Stimulated activated CD4-positive, alpha-beta T cell treated with anti-CD3 and anti-CD28 coated beads, Interleukin-2, amount 100 ng/mL, for 24 hours (primary cell): Measurements from ENCODE around the gene GPR68.
"Not testable (repeated sequence)": the region's sequence is repeated elsewhere in the genome, so short reads cannot be mapped to it uniquely, and the experiment has no call there.

Experiments
- DNase-seq, 2 donors: peaks; one replicate each; pipeline ENCODE4 v3.0.0-alpha.2; 2020

GPR68 gene

DNA sequence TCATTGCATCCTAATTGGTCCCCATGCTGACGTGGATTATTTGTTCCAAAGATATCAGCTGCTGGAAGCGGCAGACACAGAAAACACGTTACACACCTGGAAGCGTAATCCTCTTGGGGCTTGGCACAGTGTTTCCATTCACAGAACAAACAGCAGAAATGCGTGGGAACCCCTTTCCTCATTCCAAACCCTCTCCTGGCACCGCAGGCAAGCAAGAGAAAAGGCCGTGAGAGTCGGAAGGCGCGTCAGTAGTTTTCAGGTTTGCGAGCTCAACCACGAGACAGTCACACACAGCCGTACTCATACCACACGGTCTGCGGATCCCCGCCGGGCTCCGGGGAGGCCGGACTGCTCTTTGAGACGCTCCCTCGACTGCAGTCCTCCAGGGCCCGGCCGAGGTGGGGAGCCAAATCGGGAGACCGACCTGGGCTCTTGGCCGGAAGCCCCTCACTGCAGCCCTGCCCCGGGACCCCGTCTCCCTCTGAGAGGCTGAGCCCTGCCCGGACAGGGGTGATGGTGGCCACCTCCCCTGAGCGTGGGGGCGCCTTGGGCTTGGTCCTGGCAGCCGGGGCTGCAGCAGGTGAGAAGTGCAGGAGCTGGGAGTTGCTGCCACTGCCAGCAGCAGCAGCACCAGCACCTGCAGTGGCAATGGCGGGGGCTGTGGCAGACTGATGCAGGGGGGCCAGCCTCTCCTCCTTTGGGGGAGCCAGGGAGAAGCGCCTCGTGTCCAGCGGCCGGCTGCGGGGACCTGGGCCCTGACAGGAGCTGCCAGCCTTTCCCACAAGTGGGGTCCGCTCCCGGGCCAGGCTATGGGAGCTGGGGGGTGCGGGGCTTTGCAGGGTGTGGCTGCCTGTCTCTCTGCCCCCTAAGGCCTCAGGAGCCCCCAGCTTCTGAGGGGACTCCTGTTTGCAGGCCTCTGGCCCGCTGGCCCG is 28.1 kb upstream of the GPR68 start:
- DNase-seq: no peak

DNA sequence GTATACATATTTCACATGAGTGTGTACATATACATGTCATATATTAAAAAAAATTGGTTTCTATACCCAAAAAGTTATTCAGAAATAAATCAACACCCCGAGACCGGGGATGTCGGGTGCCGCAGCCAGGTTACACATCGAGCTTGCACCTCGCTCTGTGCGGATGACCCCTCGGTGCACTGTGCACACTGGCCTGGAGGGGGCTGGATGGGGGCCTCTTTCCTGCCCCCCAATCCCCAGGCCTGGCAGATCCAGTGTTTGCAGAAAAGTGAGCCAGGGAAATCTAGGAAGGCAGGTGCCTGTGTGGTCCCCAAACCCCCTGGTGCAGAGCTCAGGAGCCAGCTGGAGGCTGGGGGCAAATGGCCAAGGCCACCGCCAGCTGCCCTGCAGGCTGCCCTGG is 27.1 kb upstream of the GPR68 start:
- DNase-seq: no peak

DNA sequence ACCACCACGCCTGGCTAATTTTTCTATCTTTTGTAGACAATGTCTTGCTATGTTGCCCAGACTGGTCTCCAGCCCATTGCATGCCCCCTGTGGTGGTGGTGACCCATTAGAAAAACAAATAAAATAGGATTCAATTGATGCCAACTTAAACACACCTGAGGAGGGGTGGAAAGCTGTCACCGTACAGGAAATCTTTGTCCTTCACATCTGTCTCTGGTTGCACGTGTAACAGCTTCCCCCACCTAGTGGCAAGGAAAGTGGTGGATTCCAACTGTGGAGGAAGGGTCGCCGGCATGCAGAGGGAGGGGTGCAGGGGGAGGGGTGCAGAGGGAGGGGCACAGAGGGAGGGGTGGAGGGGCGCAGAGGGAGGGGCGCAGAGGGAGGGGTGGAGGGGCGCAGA is 26.1 kb upstream of the GPR68 start:
- no peak for DNase-seq

DNA sequence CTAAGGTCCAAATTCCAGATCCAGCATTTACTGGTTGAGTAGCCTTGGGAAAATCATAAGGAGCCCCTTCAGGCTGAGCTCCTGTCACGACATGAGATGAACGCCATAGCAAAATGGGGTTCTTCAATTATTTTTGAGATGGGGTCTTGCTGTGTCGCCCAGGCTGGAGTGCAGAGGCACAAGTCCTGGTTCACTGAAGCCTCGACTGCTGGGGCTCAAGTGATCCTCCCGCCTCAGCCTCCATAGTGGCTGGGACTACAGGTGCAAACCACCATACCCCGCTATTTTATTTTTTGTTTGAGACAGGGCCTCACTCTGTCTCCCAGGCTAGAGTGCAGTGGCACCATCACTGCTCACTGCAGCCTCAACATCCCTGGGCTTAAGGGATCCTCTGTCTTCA is 25.7 kb upstream of the GPR68 start:
- DNase-seq: no peak

DNA sequence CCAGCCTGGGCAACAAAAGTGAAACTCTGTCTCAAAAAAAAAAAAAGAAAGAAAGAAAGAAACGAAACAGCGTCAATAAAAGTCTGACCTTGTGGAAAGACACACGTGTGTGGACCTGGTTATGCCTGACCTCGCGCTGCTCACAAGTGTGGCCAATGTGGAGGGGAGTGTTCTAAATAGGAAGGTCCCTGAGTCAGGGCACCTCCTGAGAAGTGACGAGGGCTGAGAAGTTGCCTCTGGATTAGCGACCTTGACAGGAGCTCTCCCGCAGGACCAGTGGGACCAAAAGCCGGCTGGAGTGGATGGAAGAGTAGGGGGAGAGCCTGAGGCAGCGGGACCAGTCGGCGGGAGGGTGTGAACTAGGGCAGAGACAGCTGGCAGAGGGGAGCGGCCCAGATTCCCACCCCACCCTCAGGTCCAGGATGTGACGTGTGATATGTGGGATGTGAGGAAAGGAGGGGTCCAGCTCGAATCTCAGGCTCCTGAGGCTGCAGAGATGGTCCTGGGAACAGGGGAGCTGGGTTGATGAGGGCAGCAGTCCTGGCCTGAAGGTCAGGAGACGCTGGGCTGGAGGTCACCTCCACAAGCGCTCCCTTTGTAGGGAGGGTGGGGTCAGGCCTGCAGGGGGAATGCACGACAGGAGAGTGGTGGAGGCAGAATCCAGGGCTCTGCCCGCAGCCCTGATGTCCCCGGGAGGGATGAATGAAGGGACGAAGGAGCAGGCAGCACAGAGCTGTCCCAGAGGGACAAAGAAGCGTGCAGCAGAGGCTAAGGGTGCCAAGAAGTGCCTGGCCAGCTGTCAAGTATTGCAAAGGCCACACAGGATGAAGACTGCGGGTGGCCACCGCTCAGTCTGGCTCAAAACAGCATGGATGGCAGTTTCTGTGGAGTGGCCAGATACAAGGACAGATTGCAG is 24.8 kb upstream of the GPR68 start:
- no peak for DNase-seq

DNA sequence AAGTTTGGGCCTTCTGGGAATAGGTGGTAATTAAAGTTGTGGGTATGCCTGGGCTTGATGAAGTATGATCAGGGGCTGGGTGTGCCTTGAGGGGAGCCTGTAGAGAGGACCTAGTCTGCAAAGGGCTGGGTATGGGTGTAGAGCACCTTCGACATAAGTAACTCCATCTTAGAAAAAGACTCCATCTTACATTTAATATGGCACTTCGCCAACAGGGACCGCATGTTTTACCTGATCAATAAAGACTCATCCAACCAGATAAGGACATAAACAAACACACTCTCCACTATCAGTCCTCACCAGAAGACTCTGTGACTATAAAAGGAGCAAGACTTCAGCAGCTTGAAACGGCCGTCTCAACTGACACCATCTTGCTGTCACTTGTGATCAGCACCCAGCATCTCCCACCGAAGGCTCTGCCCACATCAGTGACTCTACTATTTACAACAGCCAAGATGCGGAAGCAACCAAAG is 23.5 kb upstream of the GPR68 start:
- DNase-seq: no peak

DNA sequence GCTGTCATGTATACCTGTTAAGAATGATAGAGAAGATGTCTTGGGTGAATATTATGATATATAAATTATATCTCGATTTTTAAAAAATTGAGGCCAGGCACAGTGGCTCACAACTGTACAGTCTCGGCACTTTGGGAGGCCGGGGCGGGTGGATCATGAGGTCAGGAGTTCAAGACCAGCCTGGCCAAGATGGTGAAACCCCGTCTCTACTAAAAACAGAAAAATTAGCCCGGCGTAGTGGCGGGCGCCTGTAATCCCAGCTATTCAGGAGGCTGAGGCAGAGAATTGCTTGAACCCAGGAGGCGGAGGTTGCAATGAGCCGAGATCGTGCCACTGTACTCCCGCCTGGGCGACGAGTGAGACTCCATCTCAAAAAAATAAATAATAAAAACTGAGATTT is 21.8 kb upstream of the GPR68 start:
- DNase-seq: not testable (repeated sequence)

DNA sequence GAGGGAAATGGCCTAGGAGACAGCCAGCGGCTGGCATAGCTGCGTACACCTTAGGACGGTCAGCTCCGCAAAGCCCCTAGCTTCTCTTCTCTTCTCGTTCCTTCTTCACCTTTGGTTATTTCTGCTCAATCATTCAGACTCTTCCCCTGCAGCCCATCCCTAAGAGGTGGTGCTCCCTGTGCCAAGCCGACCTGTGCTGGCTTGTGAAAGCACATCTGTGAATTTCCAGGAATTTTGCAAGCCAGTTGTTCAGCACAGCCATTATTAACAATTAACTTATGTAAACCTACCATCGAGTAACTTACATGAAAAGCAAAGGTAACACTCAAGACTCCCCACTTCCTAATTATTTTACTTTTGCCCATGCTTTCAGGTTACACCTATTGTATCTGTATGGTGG is 20.9 kb upstream of the GPR68 start:
- DNase-seq: no peak

DNA sequence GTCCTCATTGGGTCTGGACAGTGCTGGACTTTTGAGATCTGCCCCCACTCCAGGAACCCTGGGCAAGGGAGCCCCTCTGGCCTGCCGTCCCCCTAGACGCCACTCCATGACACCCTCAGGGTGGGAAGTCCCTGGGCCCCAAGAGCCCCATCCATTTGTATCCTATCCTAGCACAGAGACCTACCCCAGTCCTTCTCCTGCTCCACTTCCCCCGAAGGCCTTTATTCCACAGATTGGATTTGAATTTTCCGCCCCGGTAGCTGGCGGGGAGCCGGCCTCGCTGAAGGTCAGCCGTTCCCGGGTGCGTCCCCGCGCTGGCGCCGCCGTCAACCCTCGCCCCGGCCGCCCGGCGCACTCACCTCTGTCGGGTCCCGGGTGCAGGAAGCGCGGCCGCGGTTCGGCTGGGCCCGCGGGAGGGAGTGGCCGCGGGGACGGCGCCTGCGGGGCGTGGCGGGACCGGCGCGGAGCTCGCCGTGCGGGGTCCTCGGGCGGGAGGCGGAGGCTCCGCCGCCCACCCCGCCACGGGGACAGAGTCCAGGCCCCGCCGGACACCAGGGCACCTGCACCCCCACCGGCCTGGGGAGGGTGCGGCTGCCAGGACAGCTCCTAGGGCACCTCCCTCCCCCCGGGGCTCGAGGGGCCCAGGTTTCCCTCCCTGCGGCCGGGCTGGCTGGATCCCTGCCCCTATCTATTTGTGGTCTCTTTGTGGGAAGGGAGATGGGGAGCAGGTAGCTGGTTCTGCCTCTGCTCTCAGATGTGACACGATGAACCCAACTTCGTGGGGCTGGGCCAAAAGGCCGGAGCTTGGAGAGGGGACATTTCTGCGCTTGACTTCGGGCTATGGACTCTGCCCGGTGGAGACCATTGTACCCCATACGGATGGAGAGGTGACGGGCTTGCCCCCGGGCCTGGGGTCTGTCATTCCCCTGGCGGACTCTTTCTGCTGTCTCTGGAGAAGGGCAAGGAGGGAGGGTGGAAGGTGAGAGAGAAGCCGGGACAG is 19.9 kb upstream of the GPR68 start:
- DNase-seq: no peak

DNA sequence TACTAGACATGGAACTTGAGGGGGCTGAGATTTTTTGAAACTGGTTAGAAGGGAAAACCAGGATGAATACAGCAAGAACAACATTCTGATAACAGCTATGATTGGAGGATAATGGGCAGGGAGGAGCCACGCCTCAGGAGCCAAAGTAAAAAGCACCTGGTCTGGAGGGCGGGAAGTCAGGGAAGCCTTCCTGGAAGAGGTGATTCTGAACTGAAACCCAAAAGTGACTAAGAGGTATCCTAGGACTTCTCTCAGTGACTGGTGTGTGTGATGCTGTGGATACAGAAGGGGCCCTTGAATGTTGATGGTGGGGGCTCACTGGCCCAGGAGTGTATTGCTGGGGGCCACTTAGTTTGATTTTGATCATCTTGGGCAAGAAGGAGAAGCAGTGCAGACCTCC is 18.8 kb upstream of the GPR68 start:
- no peak for DNase-seq

DNA sequence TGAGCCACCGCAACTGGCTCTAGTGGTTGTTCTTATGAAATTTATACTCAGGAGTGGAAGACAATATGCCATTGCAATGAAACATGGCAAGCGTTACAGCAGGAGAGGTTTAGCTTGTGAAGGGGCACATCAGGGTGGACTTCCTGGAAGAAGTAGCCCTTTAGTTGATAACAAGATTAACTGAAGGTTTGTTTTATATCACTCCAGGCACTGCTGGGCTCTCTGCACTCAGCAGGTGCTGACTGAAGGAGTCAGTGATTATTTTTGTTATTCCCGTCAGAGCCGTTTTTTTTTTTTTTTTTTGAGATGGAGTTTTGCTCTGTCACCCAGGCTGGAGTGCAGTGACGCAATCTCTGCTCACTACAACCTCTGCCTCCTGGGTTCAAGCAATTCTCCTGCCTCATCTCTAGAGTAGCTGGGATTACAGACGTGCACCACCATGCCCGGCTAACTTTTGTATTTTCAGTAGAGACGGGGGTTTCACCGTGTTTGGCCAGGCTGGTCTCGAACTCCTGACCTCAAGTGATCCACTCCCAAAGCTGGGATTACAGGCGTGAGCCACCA is 17.6 kb upstream of the GPR68 start:
- DNase-seq: no peak

DNA sequence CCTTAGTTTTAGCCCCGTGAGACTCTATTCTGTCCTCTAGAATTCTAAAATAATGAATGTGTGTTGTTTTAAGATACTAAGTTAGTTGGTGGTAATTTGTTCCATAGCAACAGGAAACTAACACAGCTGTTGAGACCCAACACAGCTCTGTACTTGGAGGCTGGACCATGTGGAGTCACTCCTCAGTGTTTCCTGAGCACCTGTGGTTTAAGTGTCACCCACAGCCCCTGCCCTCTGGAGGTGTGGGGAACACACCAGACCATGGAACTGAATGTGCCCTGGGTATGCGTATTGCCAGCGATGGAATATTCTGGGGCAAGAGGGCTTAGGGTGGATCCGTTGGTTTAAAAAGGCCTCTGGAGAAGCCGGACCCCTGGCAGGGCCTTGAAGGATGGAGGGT is 16.6 kb upstream of the GPR68 start:
- no peak for DNase-seq

DNA sequence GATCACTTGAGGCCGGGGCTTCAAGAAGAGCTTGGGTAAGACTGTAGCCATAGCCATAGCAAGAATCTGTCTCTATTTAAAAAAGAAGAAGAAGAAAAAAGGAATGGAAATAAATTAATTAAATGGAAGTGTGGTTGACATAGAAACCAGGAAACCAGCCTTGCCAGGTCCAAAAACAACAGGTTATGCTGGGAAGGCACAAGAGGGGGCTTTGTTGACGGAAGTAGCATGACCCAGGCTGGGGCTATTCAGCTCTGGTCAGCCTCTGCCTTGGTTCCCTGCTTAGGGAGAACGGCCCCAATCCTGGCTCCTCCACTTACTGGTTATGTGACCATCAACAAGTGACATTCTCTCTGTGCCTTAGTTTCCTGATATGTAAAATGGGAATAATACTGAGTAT is 14.4 kb upstream of the GPR68 start:
- DNase-seq: no peak

DNA sequence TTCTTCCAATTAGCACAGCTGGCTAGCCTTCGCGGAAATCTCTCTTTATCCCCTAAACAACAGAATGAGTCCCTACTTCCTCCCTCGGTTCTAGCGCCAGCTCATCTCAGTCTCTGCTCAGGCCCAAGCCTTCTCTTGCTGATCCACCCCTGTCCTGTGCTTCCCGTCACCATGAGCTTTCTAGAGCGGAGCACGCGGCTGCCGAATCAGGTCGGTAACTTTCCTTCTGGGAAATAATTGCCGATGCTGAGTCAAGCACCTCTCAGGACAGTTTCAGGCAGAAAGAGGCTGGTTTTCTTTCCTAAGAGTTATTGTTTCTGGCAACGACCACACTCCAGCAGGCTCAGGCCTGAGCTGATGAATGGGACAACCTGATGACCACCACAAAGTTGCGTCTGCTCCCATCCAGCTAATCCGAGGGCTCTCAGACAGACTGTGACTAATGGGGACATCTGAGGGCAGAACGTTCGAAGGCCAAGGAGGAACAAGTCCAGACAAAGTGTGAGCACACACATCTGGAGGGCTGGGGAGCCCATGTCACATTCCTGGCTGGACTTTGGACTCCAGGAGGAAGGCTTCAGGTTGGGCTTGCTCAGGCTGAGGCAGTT is 13.6 kb upstream of the GPR68 start:
- no peak for DNase-seq

DNA sequence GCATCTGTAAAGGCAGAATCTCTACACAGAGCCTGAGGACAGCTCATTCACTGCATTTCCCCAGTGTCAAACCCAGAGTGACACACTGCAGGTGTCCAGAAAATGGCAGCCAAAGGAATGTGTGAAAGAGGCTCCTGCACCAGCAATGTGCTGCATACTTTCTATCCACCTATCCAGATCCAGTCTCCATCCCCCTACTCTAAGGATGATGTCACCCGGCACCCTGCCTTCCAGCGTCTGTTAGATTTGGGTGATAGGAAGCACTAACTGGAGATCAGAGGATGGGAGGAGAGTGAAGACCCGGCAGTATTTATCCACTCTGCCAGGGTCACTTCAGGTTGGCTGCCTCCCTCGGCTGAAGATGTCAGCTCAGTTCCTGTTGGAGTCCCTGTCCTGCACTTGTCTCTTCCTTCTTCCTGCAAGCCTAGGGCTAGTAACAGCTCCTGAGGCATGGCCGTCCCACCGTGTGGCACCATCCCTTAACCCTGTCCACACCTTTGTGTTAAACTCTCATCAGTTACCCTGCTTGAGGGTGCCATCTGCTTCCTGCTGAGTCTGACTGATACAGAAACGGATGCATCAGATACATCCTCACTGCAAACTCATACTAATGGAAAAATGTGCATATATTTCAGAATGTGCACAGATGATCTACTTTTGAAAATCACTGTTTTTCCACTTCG is 13.0 kb upstream of the GPR68 start:
- DNase-seq: no peak

DNA sequence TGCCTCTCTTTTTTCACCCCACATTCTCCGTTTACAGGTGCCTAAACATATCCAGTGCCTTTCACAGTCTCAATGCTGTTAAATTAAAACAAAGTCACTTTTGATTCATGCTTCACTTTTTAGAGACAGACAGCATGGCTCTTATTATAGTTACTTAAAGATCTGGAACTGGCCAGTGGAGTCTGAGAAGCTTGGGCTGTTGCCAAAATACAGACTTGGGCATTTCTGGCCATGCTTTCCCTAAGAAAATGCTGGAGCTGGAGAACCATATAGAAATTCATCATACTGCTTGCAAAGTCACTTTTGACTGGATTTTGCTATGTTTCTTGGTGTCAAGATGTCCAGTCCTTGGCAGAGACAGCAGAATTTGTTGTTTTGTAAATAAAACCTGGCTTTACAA is 12.2 kb upstream of the GPR68 start:
- DNase-seq: no peak

DNA sequence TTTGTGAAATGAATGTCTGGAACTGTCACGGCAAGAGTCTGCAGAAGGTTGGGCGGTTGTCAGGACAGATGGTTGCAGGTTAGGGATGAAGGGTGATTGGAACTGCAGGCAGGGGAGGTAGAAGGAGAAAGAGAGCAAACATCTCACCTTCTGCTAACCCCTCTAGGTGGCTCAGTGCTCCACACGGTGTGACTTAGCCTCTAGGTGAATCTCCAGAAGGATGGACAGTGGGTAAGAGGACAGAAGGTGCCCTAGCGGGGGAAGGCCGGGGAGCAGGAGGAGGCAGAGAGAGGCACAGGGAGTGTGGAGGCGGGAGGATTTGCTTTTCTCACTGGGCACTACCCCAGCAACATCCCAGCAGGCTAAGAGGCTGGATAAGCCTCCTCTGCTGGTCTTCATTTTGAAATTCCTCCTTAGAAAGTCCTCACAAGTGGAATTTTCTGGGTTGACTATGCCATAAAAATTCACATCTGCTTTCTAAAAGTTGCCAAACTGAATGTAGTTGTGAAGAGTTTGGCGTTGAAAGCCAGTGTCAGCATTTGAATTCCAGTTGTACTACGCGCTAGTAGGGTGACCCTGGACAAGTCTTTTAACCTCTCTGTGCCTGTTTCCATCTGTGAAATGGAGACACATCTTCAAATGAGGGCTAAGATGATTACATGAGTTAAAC is 10.7 kb upstream of the GPR68 start:
- no peak for DNase-seq

DNA sequence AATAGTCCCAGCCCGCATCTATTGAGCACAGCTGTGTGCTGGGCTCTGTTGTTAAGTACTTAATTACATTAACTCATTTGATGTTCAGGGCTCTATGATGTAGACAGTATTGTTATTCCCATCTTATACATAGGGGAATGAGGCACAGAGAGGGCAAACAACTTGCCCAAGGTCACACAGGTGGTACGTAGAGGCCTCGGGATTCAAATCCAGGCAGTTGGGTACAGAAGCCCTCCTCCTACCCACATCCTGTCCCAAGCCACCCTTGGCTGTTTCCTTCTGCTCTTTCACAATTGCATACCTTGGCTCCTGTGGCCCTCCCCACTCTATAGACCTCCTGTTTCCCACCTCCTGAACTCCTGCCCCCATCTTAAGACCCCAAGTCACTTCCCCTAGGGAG is 10.0 kb upstream of the GPR68 start:
- no peak for DNase-seq

DNA sequence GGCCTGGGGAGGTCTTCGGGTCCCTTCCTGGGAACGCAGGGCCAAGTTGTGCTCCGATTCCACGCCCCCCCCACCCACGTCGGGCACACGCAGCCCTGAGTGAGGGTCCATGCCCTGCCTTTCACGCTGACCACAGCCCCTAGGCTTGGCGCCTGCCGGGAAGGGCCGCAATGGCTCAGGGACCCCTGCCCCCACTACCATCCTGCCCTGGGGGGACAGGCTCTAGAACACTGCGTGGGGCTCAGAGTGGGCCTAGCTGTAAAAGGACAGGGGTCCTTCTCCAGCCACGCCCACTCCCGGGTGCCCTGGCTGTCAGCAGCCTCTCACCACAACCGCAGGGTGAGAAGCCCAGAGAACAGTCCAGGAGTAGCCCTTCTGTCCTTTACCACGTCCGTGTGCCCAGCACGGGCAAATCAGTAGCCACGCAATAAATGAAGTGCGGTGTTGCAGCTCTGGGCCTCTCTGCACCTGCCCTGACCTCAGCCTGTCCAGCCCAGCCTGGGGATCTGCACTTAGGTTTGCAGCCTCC is 9.4 kb upstream of the GPR68 start:
- no peak for DNase-seq
